IMR-90 (cell line): Measurements from ENCODE around the gene DYSF. TPM values are rescaled to one million over a fixed set of nuclear protein-coding genes. Genes with fewer than 3 reads are reported as not detected.
A peak's percentile ranks its signal among the peaks of the same experiment; 100 is the strongest.

Experiments used
- ATAC-seq: fragments of 200-7000 bp; cut with Tn5 transposase; 2 replicates; pipeline ENCODE4 v1.9.1; 2020; ENCODE audit warnings: low read depth, mild to moderate bottlenecking, moderate library complexity
- BruUV-seq: library from RNA; stranded (reverse); fragments of 400-500 nt; replicated peaks from 2 replicates; lab custom pipeline; 2021; lab: Mats Ljungman, UMichigan
- CTCF ChIA-PET: fragments of 300-600 bp; formaldehyde crosslinking; extraction: SDS; loops from one replicate; lab custom pipeline; 2021; ENCODE audit warnings: antibody characterized with exemption; lab: Yijun Ruan, JAX
- POLR2A ChIA-PET: fragments of 300-600 bp; sonication (Branson Sonifier 250); formaldehyde crosslinking; loops from one replicate; lab custom pipeline; 2022; ENCODE audit warnings: antibody characterized with exemption; ENCODE audit not compliant: unreplicated experiment; lab: Charles Lee
- DNase-seq: peaks from one replicate; pipeline ENCODE4 v3.0.0; 2013
- H2AFZ ChIP-seq: replicated peaks from 2 replicates; pipeline ENCODE3; 2013; ENCODE audit warnings: low read length, mild to moderate bottlenecking; ENCODE audit not compliant: poor library complexity
- H2AK5ac ChIP-seq: 2 replicates; pipeline ENCODE4 v1.6.1; 2013; ENCODE audit warnings: low read depth, low read length, inconsistent platforms
- H2AK9ac ChIP-seq: replicated peaks from 2 replicates; pipeline ENCODE3; 2013; ENCODE audit warnings: mild to moderate bottlenecking, low read depth, low read length, moderate library complexity; ENCODE audit not compliant: poor library complexity
- H2BK120ac ChIP-seq: 2 replicates; pipeline ENCODE4 v1.6.1; 2013; ENCODE audit warnings: low read depth, low read length, inconsistent platforms
- H2BK15ac ChIP-seq: 3 replicates; pipeline ENCODE4 v1.6.1; 2013; ENCODE audit warnings: low read depth, low read length, inconsistent platforms
- H2BK20ac ChIP-seq: 2 replicates; pipeline ENCODE4 v1.6.1; 2013; ENCODE audit warnings: low read depth, mild to moderate bottlenecking, inconsistent platforms, low read length, moderate library complexity
- H2BK5ac ChIP-seq: 2 replicates; pipeline ENCODE4 v1.6.1; 2013; ENCODE audit warnings: mild to moderate bottlenecking, low read depth, low read length, inconsistent platforms; ENCODE audit not compliant: poor library complexity, severe bottlenecking
- H3K14ac ChIP-seq: replicated peaks from 2 replicates; pipeline ENCODE4 v1.6.1; 2013; ENCODE audit warnings: low read depth, low read length, inconsistent platforms
- H3K18ac ChIP-seq: 2 replicates; pipeline ENCODE4 v1.6.1; 2013; ENCODE audit warnings: low read depth, low read length, control low read depth
- H3K23ac ChIP-seq: 2 replicates; pipeline ENCODE4 v1.6.1; 2013; ENCODE audit warnings: low read depth, low read length, inconsistent platforms
- H3K27ac ChIP-seq: 2 replicates; pipeline ENCODE4 v1.5.1; 2013; ENCODE audit warnings: mild to moderate bottlenecking, control low read depth, low read length; ENCODE audit not compliant: insufficient read depth
- H3K27me3 ChIP-seq: 2 replicates; pipeline ENCODE4 v1.6.1; 2013; ENCODE audit warnings: low read length; ENCODE audit not compliant: control insufficient read depth, insufficient read depth
- H3K36me3 ChIP-seq: 2 replicates; pipeline ENCODE4 v1.6.1; 2013; ENCODE audit warnings: low read length, mixed read lengths; ENCODE audit not compliant: control insufficient read depth, insufficient read depth
- H3K4ac ChIP-seq: 2 replicates; pipeline ENCODE4 v1.6.1; 2013; ENCODE audit warnings: low read depth, low read length, inconsistent platforms
- H3K4me1 ChIP-seq: 2 replicates; pipeline ENCODE4 v1.6.1; 2013; ENCODE audit warnings: low read length, mixed read lengths; ENCODE audit not compliant: control insufficient read depth, insufficient read depth
- H3K4me2 ChIP-seq: 2 replicates; pipeline ENCODE4 v1.6.1; 2013; ENCODE audit warnings: low read depth, mild to moderate bottlenecking, control low read depth, low read length, moderate library complexity
- H3K4me3 ChIP-seq: 2 replicates; pipeline ENCODE4 v1.5.1; 2013; ENCODE audit warnings: low read depth, mild to moderate bottlenecking, control low read depth, low read length, moderate library complexity; ENCODE audit not compliant: insufficient read depth
- H3K56ac ChIP-seq: 2 replicates; pipeline ENCODE4 v1.6.1; 2013; ENCODE audit warnings: low read length, inconsistent platforms; ENCODE audit not compliant: insufficient read depth; ENCODE audit errors: extremely low read depth
- H3K79me1 ChIP-seq, 2 experiments: 2 replicates each; pipeline ENCODE4 v1.6.1; 2013; ENCODE audit warnings: low read length in 2 of 2, inconsistent platforms in 1 of 2, low read depth in 1 of 2
- H3K9ac ChIP-seq: 2 replicates; pipeline ENCODE4 v1.6.1; 2013; ENCODE audit warnings: low read depth, low read length, control low read depth
- H3K9me1 ChIP-seq: 2 replicates; pipeline ENCODE4 v1.6.1; 2013; ENCODE audit warnings: low read length, inconsistent platforms; ENCODE audit not compliant: insufficient read depth
- H3K9me3 ChIP-seq: 2 replicates; pipeline ENCODE4 v1.6.1; 2013; ENCODE audit warnings: low read length; ENCODE audit not compliant: control insufficient read depth, insufficient read depth
- H4K20me1 ChIP-seq: 2 replicates; pipeline ENCODE4 v1.6.1; 2013; ENCODE audit warnings: low read length, inconsistent platforms; ENCODE audit not compliant: insufficient read depth
- H4K5ac ChIP-seq: 2 replicates; pipeline ENCODE4 v1.6.1; 2013; ENCODE audit warnings: mild to moderate bottlenecking, low read depth, low read length, control low read depth
- H4K8ac ChIP-seq, 2 experiments: 2 replicates each; pipeline ENCODE4 v1.6.1; 2013; ENCODE audit warnings: low read depth in 2 of 2, low read length in 2 of 2, control low read depth in 1 of 2, inconsistent platforms in 1 of 2
- H4K91ac ChIP-seq: 2 replicates; pipeline ENCODE4 v1.6.1; 2013; ENCODE audit warnings: low read depth, low read length, inconsistent platforms; ENCODE audit not compliant: insufficient read depth
- BHLHE40 ChIP-seq: fragments of 150-350 bp; IDR thresholded peaks from 2 replicates; pipeline ENCODE4 v1.6.1; 2016; ENCODE audit warnings: mild to moderate bottlenecking, low read depth, low read length
- ELK1 ChIP-seq: fragments of 150-350 bp; IDR thresholded peaks from 2 replicates; pipeline ENCODE4 v1.6.1; 2016; ENCODE audit warnings: low read depth, mild to moderate bottlenecking, low read length, moderate library complexity, borderline replicate concordance
- WGBS, 2 experiments: methylation state at CpG; one replicate each; pipeline versions ENCODE4 v1.1.5 to v1.1.7; 2013; ENCODE audit warnings: missing lambda C conversion rate in 2 of 2; ENCODE audit not compliant: insufficient read length in 1 of 2; ENCODE audit errors: extremely low coverage in 2 of 2; 5-methylcytosine and 5-hydroxymethylcytosine counted together
- dilution Hi-C: fragments of 300-500 bp; cut with HindIII; formaldehyde crosslinking; loops from one replicate; pipeline ENCODE4 v1.14.3; 2018; ENCODE audit warnings: low sequenced_read_pairs; ENCODE audit not compliant: unreplicated experiment
- in situ Hi-C: fragments of 300-500 bp; cut with MboI; formaldehyde crosslinking; loops from 3 replicates; pipeline ENCODE4 v1.14.3; 2019; ENCODE audit warnings: low sequenced_read_pairs, inconsistent platforms, mixed read lengths
- intact Hi-C: fragments of 100-400 bp; cut with micrococcal nuclease; formaldehyde crosslinking; loops from 2 replicates; pipeline ENCODE4 v1.10.0; 2022
- polyA plus RNA-seq, 3 experiments: library from polyadenylated mRNA; depleted of rRNA; stranded (reverse); fragments of >200 nt; gene quantifications; 2 replicates each; pipeline ENCODE4 v1.2.3, GENCODE V29; 2012; ENCODE audit warnings: low replicate concordance in 1 of 3
- total RNA-seq: library from RNA; depleted of rRNA; stranded (reverse); fragments of >200 nt; gene quantifications from 2 replicates; pipeline ENCODE4 v1.2.3, GENCODE V29; 2012

The DYSF gene
- total and polyA plus RNA-seq, 2 of the 4 experiments (the other 2 are of a cell fraction) = 0.09 to 0.18 TPM

- Histone ChIP-seq H2BK15ac (no peak overlapping the region), H2AFZ (peak overlapping the region; percentile 67), H3K14ac (no peak overlapping the region), H3K79me1 (no peaks in the 10 kb centered on the region), H3K27ac (no peak overlapping the region), H3K23ac (no peak overlapping the region), H3K36me3 (no peaks in the 10 kb centered on the region), H4K8ac (no peak overlapping the region), H4K5ac (no peak overlapping the region), H3K4me3 (no peak overlapping the region), H2AK5ac (no peak overlapping the region), H2BK120ac (no peak overlapping the region), H4K20me1 (no peaks in the 10 kb centered on the region), H3K4me1 (peaks cover 2% of the 10 kb centered on the region; the same call in 1 of the 2 replicates), H2AK9ac (no peak overlapping the region), H3K18ac (no peak overlapping the region), H4K91ac (no peak overlapping the region), H2BK5ac (no peak overlapping the region), H3K9me1 (0 out of 2 replicates have a peak, but pooled peaks cover 3% of the 10 kb centered on the region), H3K9ac (no peak overlapping the region), H2BK20ac (no peak overlapping the region), H3K4ac (no peak overlapping the region), H3K56ac (no peak overlapping the region), H3K27me3 (no peaks in the 10 kb centered on the region; the same call in 1 of the 2 replicates), H3K4me2 (no peak overlapping the region), H3K9me3 (no peaks in the 10 kb centered on the region)
- ATAC-seq (no peak), DNase-seq (no peak)
- WGBS, 2 experiments = no CpG with 5 or more reads among the region's 5 CpGs
- intact Hi-C loops = no loop called here
- POLR2A ChIA-PET = no interaction called here
- no TSS peak for BruUV-seq
- TF ChIP-seq BHLHE40 (no peak), ELK1 (no peak)
- in situ Hi-C loops = loop anchor here (10.0 kb wide), 1 partner anchor 345 kb away; no protein-coding TSS in a partner anchor
- dilution Hi-C loops = no loop called here
- CTCF ChIA-PET = no interaction called here
Measured at GRCh38 chr2:71499691-71500090, 46.3 kb downstream of the DYSF start.
